Astrocyte of the spinal cord (primary cell): ENCODE results near the gene SHISAL1.

Experiments used
- DNase-seq: peaks from one replicate; pipeline ENCODE4 v3.0.0; 2011; ENCODE audit warnings: low read depth, low spot score
- H3K4me3 ChIP-seq: 2 replicates; pipeline ENCODE4 v1.5.1; 2011; ENCODE audit warnings: low read depth, mild to moderate bottlenecking, low read length, moderate library complexity
- CTCF ChIP-seq: IDR thresholded peaks from 2 replicates; pipeline ENCODE4 v1.5.1; 2012; ENCODE audit warnings: low read depth, mild to moderate bottlenecking, low read length, inconsistent platforms
- in situ Hi-C: cut with HindIII; loops from 2 replicates; pipeline ENCODE4 v1.10.0; 2017; ENCODE audit warnings: low sequenced_read_pairs

Gene SHISAL1

GRCh38 chr22:44317886-44318637 is 5.3 kb upstream of the SHISAL1 start:
- H3K4me3 ChIP-seq, result no peak overlapping the region
- no peak for TF ChIP-seq CTCF
- no peak for DNase-seq
- in situ Hi-C loops, result no loop called here

GRCh38 chr22:44317123-44317444 is 4.3 kb upstream of the SHISAL1 start:
- in situ Hi-C loops, result no loop called here
- no peak overlapping the region for H3K4me3 ChIP-seq
- DNase-seq, result no peak
- TF ChIP-seq CTCF, result no peak

GRCh38 chr22:44316393-44317122 is 3.8 kb upstream of the SHISAL1 start:
- DNase-seq, result no peak
- TF ChIP-seq CTCF, result no peak
- in situ Hi-C loops, result no loop called here
- H3K4me3 ChIP-seq, result no peak overlapping the region

GRCh38 chr22:44314425-44315067 is 1.8 kb upstream of the SHISAL1 start:
- TF ChIP-seq CTCF, result peak; percentile 8
- in situ Hi-C loops, result no loop called here
- DNase-seq, result no peak
- H3K4me3 ChIP-seq, result no peak overlapping the region

- no peak overlapping the region for H3K4me3 ChIP-seq
- DNase-seq, result no peak
- in situ Hi-C loops, result no loop called here
- TF ChIP-seq CTCF, result no peak
Observed at GRCh38 chr22:44313385-44314006, 745 bp upstream of the SHISAL1 start.

GRCh38 chr22:44311855-44312170 is 938 bp downstream of the SHISAL1 start:
- in situ Hi-C loops, result no loop called here
- H3K4me3 ChIP-seq, result no peak overlapping the region
- TF ChIP-seq CTCF, result no peak
- DNase-seq, result peak; percentile 66
